Endothelial cell of umbilical vein (primary cell): ENCODE measurements around the gene ANP32A. TPM values are rescaled to one million over a fixed set of nuclear protein-coding genes. Genes with fewer than 3 reads are reported as not detected.

Source experiments
- BruUV-seq: library from RNA; stranded (reverse); fragments of 400-500 nt; replicated peaks from 2 replicates; lab custom pipeline; 2021; lab: Mats Ljungman, UMichigan
- CTCF ChIA-PET: fragments of 300-600, 350-600 bp; sonication (Branson Sonifier 250); formaldehyde crosslinking; loops from one replicate; lab custom pipeline; 2021; ENCODE audit warnings: antibody characterized with exemption, inconsistent platforms; lab: Charles Lee
- POLR2A ChIA-PET: fragments of 300-600, 350-600 bp; sonication (Branson Sonifier 250); formaldehyde crosslinking; loops from one replicate; lab custom pipeline; 2021; ENCODE audit warnings: antibody characterized with exemption, inconsistent platforms; lab: Charles Lee
- DNase-seq: peaks from one replicate; pipeline ENCODE4 v3.0.0-alpha.2; 2011; ENCODE audit warnings: low read depth, low spot score
- FAIRE-seq: peaks from 2 replicates; lab custom pipeline; 2011; peaks lifted over from hg19 to GRCh38; lab: Jason Lieb, UNC
- H2AFZ ChIP-seq: 2 replicates; pipeline ENCODE4 v1.6.0; 2012; ENCODE audit warnings: low read depth, low read length, control low read depth, inconsistent platforms
- H3K27ac ChIP-seq: 2 replicates; pipeline ENCODE4 v1.5.1; 2011; ENCODE audit warnings: low read depth, mild to moderate bottlenecking, control low read depth, low read length, moderate library complexity; ENCODE audit not compliant: insufficient read depth
- H3K27me3 ChIP-seq, 2 experiments: 2 replicates each; pipeline versions ENCODE4 v1.6.0 to v1.6.1; 2011; ENCODE audit warnings: low read length in 2 of 2, mixed read lengths in 1 of 2; ENCODE audit not compliant: control insufficient read depth in 2 of 2, insufficient read depth in 2 of 2
- H3K36me3 ChIP-seq, 2 experiments: 2 replicates in 1 of 2; 3 replicates in 1 of 2; pipeline ENCODE4 v1.5.1; 2011; ENCODE audit warnings: low read length in 2 of 2, mild to moderate bottlenecking in 1 of 2, moderate library complexity in 1 of 2; ENCODE audit not compliant: control insufficient read depth in 2 of 2, insufficient read depth in 2 of 2; ENCODE audit errors: extremely low read depth in 1 of 2
- H3K4me1 ChIP-seq: 3 replicates; pipeline ENCODE4 v1.5.1; 2011; ENCODE audit warnings: mild to moderate bottlenecking, low read length; ENCODE audit not compliant: control insufficient read depth, insufficient read depth; ENCODE audit errors: extremely low read depth
- H3K4me2 ChIP-seq: 2 replicates; pipeline ENCODE4 v1.6.1; 2011; ENCODE audit warnings: low read length, control low read depth, mixed read lengths; ENCODE audit not compliant: insufficient read depth
- H3K4me3 ChIP-seq, 3 experiments: fragments of 200-600 bp in 1 of 3; sonication (generic), shearing (Covaris generic) in 1 of 3; replicated peaks in 1 of 3; 2 replicates each; pipeline ENCODE4 v1.5.1; 2011 to 2016; ENCODE audit warnings: control low read depth in 3 of 3, low read length in 3 of 3, mild to moderate bottlenecking in 2 of 3, inconsistent platforms in 1 of 3, low read depth in 1 of 3, moderate library complexity in 1 of 3; ENCODE audit not compliant: insufficient read depth in 1 of 3
- H3K79me2 ChIP-seq: 2 replicates; pipeline ENCODE4 v1.6.0; 2012; ENCODE audit warnings: low read length, inconsistent platforms; ENCODE audit not compliant: control insufficient read depth, insufficient read depth
- H3K9ac ChIP-seq: replicated peaks from 2 replicates; pipeline ENCODE3; 2011; ENCODE audit warnings: low read length, control low read depth; ENCODE audit not compliant: insufficient read depth; ENCODE audit errors: extremely low read depth
- H3K9me1 ChIP-seq: replicated peaks from 3 replicates; pipeline ENCODE4 v1.6.0; 2011; ENCODE audit warnings: mild to moderate bottlenecking, low read length; ENCODE audit not compliant: control insufficient read depth, insufficient read depth; ENCODE audit errors: extremely low read depth
- H3K9me3 ChIP-seq: replicated peaks from 2 replicates; pipeline ENCODE4 v1.5.1; 2012; ENCODE audit warnings: low read length, inconsistent platforms; ENCODE audit not compliant: control insufficient read depth, insufficient read depth
- H4K20me1 ChIP-seq: replicated peaks from 2 replicates; pipeline ENCODE3; 2011; ENCODE audit warnings: mild to moderate bottlenecking, low read length; ENCODE audit not compliant: control insufficient read depth, insufficient read depth; ENCODE audit errors: extremely low read depth
- EZH2 ChIP-seq: IDR thresholded peaks from 2 replicates; pipeline ENCODE4 v1.6.1; 2012; ENCODE audit warnings: borderline replicate concordance, low read depth, mild to moderate bottlenecking, moderate library complexity, low read length, inconsistent platforms; ENCODE audit not compliant: severe bottlenecking
- FOS ChIP-seq: IDR thresholded peaks from 2 replicates; pipeline ENCODE4 v1.6.1; 2011; ENCODE audit warnings: mild to moderate bottlenecking, low read length, moderate library complexity, borderline replicate concordance; ENCODE audit not compliant: insufficient read depth
- GATA2 ChIP-seq: IDR thresholded peaks from 2 replicates; pipeline ENCODE4 v1.7.0; 2011; ENCODE audit warnings: low read depth, mild to moderate bottlenecking, moderate library complexity, mixed read lengths, low read length; ENCODE audit not compliant: insufficient read length, insufficient read depth
- JUN ChIP-seq: IDR thresholded peaks from 2 replicates; pipeline ENCODE4 v1.6.1; 2011; ENCODE audit warnings: borderline replicate concordance, low read depth; ENCODE audit not compliant: insufficient read length, insufficient read depth
- MYC ChIP-seq: IDR thresholded peaks from one replicate; pipeline ENCODE4 v1.6.1; 2011; ENCODE audit warnings: mild to moderate bottlenecking, low read depth, low read length
- POLR2A ChIP-seq: IDR thresholded peaks from 2 replicates; pipeline ENCODE4 v1.6.1; 2012; ENCODE audit warnings: low read depth, mild to moderate bottlenecking, control low read depth, low read length
- POLR2AphosphoS5 ChIP-seq: IDR thresholded peaks from 2 replicates; pipeline ENCODE4 v1.6.1; 2012; ENCODE audit warnings: low read depth, mild to moderate bottlenecking, control low read depth, low read length, moderate library complexity; ENCODE audit not compliant: insufficient read depth
- dilution Hi-C: fragments of 300-500 bp; cut with MboI; formaldehyde crosslinking; loops from one replicate; pipeline ENCODE4 v1.15.0; 2019; ENCODE audit warnings: low sequenced_read_pairs; ENCODE audit not compliant: extremely low pct_ligation_motif_present
- intact Hi-C: fragments of 100-400 bp; cut with micrococcal nuclease; formaldehyde crosslinking; loops from one replicate; pipeline ENCODE4 v1.10.0; 2022
- polyA plus RNA-seq, 4 experiments: library from polyadenylated mRNA; depleted of rRNA in 3 of 4; stranded (reverse) in 3 of 4; unstranded in 1 of 4; fragments of >200 nt; gene quantifications; 2 replicates each; pipeline versions ENCODE4 v1.2.1 to v1.2.3, GENCODE V29; 2011 to 2012; ENCODE audit warnings: missing spikeins in 1 of 4
- total RNA-seq: library from RNA; stranded (reverse); gene quantifications from 2 replicates; pipeline ENCODE4 v1.2.3, GENCODE V29; 2021
- TF ChIP-seq, protein P1 (sequence below): IDR thresholded peaks from 2 replicates; pipeline ENCODE4 v1.6.1; 2011; ENCODE audit not compliant: insufficient read depth, insufficient read length
- TF ChIP-seq, protein P2 (sequence below), 2 donors: IDR thresholded peaks; 1 replicate in 1 of 2; 2 replicates in 1 of 2; pipeline ENCODE4 v1.5.1; 2011; ENCODE audit warnings: low read length in 2 of 2, mild to moderate bottlenecking in 2 of 2, moderate library complexity in 2 of 2, control low read depth in 1 of 2, inconsistent platforms in 1 of 2, low read depth in 1 of 2; ENCODE audit not compliant: insufficient read depth in 1 of 2; ENCODE audit errors: extremely low read depth in 1 of 2

The ANP32A gene
- total and polyA plus RNA-seq, 2 donors (not counting 3 experiments of a cell fraction or from before 2014, with no cell fraction given): 37.9 to 169 TPM

- intact Hi-C loops (no loop called here), dilution Hi-C loops (no loop called here)
- H3K27ac ChIP-seq: no peak overlapping the region
- ChIA-PET CTCF (interaction anchor here (0.8 kb wide), 1 partner anchor 12 kb away, joined by 3 read pairs; no protein-coding TSS in a partner anchor), POLR2A (no interaction called here)
- no peak overlapping the region for H2AFZ ChIP-seq
- no peaks in the 10 kb centered on the region for H3K9me3 ChIP-seq
- no peaks in the 10 kb centered on the region for H3K9me1 ChIP-seq
- peaks cover 2 to 15% of the 10 kb centered on the region in 2 experiments for H3K36me3 ChIP-seq
- no TSS peak for BruUV-seq
- H3K27me3 ChIP-seq: no peaks in the 10 kb centered on the region
- H3K79me2 ChIP-seq: peaks cover 87% of the 10 kb centered on the region
- H3K9ac ChIP-seq: no peak overlapping the region
- no peaks in the 10 kb centered on the region for H4K20me1 ChIP-seq
- no peak overlapping the region for H3K4me3 ChIP-seq
- DNase-seq (no peak), FAIRE-seq (no peak)
- H3K4me2 ChIP-seq: no peak overlapping the region
- TF ChIP-seq MYC (no peak), GATA2 (no peak), POLR2A (no peak), FOS (no peak), EZH2 (no peak), JUN (no peak), POLR2AphosphoS5 (no peak)
- TF ChIP-seq, protein P1, sequence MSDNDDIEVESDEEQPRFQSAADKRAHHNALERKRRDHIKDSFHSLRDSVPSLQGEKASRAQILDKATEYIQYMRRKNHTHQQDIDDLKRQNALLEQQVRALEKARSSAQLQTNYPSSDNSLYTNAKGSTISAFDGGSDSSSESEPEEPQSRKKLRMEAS: no peak
- TF ChIP-seq, protein P2, sequence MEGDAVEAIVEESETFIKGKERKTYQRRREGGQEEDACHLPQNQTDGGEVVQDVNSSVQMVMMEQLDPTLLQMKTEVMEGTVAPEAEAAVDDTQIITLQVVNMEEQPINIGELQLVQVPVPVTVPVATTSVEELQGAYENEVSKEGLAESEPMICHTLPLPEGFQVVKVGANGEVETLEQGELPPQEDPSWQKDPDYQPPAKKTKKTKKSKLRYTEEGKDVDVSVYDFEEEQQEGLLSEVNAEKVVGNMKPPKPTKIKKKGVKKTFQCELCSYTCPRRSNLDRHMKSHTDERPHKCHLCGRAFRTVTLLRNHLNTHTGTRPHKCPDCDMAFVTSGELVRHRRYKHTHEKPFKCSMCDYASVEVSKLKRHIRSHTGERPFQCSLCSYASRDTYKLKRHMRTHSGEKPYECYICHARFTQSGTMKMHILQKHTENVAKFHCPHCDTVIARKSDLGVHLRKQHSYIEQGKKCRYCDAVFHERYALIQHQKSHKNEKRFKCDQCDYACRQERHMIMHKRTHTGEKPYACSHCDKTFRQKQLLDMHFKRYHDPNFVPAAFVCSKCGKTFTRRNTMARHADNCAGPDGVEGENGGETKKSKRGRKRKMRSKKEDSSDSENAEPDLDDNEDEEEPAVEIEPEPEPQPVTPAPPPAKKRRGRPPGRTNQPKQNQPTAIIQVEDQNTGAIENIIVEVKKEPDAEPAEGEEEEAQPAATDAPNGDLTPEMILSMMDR (IDR thresholded peaks at IDR 0.05; ENCODE audit: extremely low read depth in 1 of 2, insufficient read depth in 1 of 2, low read depth in 1 of 2, low read length in 2 of 2): no peak
- H3K4me1 ChIP-seq: no peaks in the 10 kb centered on the region
Measured at GRCh38 chr15:68808091-68808490, 12.6 kb downstream of the ANP32A start.
